Glomerular visceral epithelial cell (primary cell): ENCODE measurements around the gene DCAF5.
A peak's percentile ranks its signal among the peaks of the same experiment; 100 is the strongest.
"Not testable (repeated sequence)": the region's sequence is repeated elsewhere in the genome, so short reads cannot be mapped to it uniquely, and the experiment has no call there.

ENCODE experiments used
- DNase-seq: peaks from one replicate; pipeline ENCODE4 v3.0.0-alpha.2; 2016; ENCODE audit errors: extremely low spot score

The DCAF5 gene

GRCh38 chr14:69068744-69069421 lies 84.0 kb downstream of the DCAF5 start:
- peak; percentile 44 for DNase-seq

DNA sequence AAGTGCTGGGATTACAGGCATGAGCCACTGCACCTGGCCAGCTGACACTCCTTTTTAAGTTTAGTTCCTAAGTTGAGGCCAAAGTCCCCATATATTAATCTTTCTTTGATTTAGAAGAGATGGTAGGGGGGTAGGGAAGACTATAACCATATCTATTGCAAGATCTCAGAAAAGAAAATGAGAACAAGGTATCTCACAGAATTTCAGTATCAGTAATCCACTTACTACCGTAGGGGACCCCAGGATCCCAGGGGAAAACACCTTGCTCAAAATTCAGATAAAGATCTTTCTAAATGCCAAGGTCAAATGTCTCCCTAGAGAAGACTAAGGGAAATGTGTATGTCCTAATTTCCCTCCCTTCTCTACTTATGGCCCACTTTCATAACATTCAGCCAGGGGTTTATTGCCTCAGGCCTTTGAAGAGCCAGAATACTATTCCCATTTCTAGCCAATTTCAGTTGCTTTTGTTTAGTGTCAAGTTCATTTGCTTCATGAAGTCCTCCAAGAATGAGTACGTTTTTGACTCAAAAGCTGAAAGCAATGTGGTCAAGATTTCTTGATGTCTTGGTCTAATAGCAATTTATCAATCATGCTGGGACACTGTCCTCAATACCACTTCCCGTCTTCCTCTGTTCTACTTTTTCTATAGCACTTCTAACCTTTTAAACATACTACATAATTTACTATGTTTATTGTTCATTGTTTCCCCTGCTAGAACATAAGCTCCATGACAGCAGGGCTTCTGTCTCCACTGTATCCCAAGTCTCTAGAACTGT lies 86.3 kb downstream of the DCAF5 start:
- DNase-seq = no peak

DNA sequence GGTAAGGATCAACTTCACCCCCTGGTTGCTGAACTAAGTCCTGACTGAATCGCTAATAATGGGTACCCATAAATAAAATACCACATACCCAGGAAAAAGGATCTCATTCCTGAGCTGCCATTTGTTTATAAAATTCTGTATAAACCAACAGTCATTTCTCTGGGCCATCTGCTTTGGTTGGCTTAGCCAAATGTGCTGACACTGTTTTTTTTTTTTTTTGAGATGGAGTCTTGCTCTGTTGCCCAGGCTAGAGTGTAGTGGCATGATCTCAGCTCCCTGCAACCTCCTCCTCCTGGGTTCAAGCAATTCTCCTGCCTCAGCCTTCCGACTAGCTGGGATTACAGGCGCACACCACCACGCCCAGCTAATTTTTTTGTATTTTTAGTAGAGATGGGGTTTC lies 87.0 kb downstream of the DCAF5 start:
- DNase-seq = not testable (repeated sequence)

DNA sequence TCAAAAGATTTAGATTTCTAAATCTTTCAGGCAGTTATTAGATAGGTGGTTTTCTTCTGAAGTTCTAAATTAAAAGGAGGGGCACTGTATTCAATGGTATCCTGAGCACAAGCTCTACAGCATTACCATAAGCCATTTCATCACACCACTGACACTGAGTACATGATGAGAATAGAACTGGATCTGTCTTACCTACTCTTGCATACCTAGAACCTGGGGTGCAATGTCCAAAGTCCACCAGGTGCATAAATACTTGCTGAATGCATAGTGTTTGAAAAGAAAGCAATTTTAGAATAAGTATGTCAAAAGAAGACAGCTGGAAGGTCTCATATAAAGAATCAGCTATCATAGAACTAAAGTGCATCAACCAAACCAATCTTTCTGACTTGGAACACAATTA lies 88.3 kb downstream of the DCAF5 start:
- no peak for DNase-seq

- peak; percentile 85 for DNase-seq
Observed at GRCh38 chr14:69059658-69060623, 93.0 kb downstream of the DCAF5 start.

GRCh38 chr14:69055999-69056788 lies 96.7 kb downstream of the DCAF5 start:
- peak; percentile 43 for DNase-seq

DNA sequence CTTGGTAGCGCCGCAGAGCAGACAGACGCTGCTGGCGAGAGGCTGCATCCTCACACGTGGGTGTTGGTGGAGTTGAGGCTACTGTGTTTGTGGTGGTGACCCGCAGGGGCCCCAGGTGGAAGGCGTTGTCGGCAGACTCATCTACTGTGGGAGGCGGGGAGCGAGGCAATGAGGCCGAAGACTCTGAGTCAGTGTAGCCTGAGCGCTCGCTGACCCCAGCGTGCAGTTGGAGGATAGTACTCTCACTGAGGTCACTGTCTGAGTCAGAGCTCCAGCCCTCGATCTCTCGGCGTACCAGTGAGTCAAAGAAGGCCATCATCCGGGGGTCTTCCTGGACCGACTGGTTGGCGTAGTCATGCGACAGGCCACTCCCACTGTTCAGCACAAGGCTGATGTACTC lies 97.8 kb downstream of the DCAF5 start:
- peak; percentile 96 for DNase-seq

GRCh38 chr14:69054030-69054429 lies 98.9 kb downstream of the DCAF5 start:
- DNase-seq = no peak

DNA sequence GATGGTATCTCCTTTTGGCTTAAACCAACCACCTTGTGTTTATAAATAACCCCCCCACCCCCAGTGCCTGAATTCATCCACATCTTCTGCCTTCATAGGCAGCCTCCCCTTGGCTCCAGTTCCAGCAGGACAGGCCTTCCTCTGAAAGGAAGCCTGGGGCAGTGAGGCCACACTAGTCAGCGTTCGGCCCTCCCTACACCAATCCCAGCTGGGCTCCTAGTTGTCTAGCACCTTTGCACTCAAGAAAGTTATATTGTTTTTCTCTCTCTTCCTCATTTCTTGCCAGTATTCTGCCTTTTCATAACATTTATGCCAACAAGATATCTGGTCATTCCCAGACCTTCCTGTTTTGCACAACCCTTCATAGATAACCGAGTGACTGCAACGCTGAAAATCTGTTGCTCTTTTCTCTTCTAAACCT lies 100.7 kb downstream of the DCAF5 start:
- DNase-seq = no peak

DNA sequence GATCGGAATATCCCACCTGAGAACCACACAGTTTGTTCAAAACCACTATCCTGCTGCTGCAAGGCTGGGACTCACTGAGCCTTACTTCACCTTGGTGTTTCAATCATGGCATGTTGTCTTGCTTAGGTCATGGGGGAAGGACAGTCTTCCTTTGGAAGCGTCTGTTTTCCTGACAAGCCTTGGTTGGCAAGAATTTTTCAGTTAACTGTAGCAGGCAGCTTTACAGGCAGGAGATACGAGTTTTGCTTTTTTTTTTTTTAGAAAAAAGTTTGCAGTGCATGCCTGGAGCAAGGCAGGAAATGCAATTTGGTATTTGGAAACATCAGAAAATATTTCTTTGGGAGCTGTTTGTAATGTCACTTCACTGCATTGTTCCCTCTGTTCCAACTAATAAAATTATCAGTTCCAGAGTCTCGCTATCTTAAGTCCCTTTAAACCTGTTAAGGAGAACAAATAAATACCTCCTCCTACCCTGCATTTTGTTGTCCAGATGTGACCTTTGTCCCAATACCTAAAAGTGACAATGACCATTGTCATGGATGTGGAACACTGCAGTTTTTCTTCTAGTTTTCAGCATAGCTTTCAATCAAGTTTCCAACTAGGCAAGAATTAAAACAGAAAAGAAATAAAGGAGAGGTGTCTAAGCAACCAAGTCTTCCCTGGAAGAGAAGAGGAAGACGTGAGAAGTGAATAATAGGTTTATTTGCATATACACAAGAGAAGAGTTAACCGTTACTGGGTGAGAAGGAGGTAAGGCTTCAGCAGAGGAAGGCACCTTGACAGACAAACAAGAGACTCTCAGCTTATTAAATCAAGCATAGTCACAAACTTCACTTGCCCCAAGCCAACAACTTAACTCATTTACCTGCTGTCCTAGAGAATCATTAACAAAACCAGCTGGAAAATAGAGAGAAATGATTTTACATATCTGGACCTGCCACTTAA lies 102.4 kb downstream of the DCAF5 start:
- no peak for DNase-seq

DNA sequence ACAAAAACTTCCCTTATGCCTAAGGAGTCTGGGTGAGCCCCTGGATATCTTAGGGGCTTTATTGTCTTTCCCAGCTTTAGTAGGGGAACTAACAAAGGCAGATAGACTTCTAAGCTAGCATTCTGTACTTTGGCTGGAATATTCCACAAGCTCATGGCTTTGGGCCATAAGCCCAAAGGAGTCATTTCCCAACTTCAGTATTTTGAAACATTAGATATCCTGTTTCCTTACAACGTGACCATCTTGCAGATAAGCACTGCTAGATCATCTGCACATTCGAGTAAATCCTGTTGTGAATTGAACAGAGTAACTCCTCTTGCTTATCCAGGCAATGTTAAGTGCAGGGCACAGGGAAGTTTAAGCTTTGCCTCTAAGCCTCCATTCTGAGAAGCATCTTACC lies 103.2 kb downstream of the DCAF5 start:
- DNase-seq = no peak

DNA sequence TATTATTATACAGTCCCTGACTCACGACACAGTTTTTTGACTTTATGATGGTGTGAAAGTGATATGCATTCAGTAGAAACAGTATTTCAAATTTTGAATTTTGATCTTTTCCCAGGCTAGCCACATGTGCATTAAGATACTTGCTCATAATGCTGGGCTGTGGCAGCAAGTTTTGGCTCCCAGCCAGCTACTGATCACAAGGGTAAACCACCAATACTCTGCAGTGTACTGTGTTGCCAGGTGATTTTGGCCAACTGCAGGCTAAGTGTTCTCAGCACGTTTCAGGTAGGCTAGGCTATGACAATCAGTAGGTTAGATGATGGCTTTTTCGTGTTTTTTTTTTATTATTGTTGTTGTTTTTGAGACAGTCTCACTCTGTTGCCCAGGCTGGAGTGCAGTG lies 104.5 kb downstream of the DCAF5 start:
- DNase-seq = no peak

DNA sequence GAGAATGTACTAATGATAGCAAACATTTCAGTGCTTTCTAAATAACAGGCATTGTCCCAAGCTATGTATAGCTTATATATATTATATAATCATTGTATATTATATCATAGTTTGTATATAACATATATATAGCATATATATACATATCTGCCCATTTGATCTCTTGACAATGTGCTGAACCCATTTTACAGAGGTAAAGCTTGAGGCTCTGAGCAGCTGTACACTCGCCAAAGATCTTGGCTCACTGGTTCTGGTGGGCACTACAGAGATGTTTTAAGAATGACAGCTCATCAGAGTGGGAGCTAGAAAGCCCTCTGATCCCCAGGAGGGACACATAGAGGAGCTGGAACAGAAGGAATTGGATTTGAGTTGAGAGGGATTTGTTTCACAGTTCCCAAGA lies 105.7 kb downstream of the DCAF5 start:
- no peak for DNase-seq

DNA sequence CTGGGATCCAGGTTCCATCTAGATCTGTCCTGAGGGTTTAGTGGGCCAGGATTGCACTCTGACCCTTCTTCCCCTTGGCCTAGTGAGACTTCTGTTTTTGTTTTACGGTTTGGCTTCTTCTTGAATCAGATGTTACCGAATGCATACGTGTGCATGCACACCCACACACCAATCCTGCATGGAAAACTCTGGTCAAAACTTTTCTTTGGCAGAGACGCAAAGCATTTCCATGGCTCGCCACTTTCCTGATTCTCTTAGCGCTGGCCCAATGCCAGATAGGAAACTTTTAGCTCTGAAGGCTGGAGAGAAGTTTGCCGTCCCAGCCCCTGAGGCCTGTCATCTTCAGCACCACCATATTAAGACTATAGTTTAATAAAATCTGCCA lies 106.5 kb downstream of the DCAF5 start:
- DNase-seq = no peak

GRCh38 chr14:69045857-69046475 lies 107.0 kb downstream of the DCAF5 start:
- DNase-seq = no peak

DNA sequence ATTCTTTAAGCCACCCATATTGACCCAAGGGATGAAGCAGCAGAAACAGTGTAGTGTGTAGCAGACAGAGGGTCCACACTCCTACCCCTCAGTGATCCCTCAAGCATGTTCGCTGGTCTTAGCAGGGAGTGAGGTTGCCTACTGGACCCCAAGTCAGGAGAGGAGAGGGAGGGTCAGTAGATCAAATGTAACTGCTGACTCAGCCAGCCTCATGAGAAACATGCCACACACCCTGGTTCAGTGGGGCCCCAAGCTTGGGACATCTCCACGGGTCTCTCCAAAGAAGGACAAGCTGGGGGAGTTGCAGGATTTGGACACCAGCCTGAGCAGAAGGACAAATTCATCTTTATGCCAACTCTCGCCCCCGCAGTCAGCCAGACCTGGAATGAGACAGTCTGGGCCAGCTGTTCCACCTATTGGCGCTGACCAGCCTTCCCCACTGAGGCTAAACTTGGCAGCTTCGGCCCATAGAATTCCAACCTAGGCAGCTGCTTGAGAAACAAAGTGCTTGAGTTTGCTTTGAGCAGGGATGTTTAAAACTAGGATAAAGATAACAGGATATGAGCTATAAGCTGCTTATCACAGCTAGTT lies 107.9 kb downstream of the DCAF5 start:
- no peak for DNase-seq

- no peak for DNase-seq
Observed at GRCh38 chr14:69044296-69044695, 108.6 kb downstream of the DCAF5 start.

GRCh38 chr14:69043596-69044260 lies 109.2 kb downstream of the DCAF5 start:
- peak; percentile 64 for DNase-seq
